Mesothelial cell of epicardium (in vitro differentiated cells): Measurements from ENCODE around the gene RAI14. TPM values are rescaled to one million over a fixed set of nuclear protein-coding genes. Genes with fewer than 3 reads are reported as not detected.

ENCODE experiments used
- DNase-seq, 2 experiments: peaks; one replicate each; pipeline ENCODE4 v3.0.0; 2021; ENCODE audit warnings: low spot score in 2 of 2; ENCODE audit not compliant: unreplicated experiment in 2 of 2
- H3K27ac Mint-ChIP-seq: 2 replicates; pipeline ENCODE4 v1.8.0; 2021; ENCODE audit warnings: mixed read lengths
- H3K27me3 Mint-ChIP-seq: 2 replicates; pipeline ENCODE4 v1.8.0; 2021; ENCODE audit warnings: low read depth, mixed read lengths
- H3K36me3 Mint-ChIP-seq: 2 replicates; pipeline ENCODE4 v1.8.0; 2021; ENCODE audit warnings: mixed read lengths
- H3K4me1 Mint-ChIP-seq: 2 replicates; pipeline ENCODE4 v1.8.0; 2021; ENCODE audit warnings: mixed read lengths
- H3K4me3 Mint-ChIP-seq: 2 replicates; pipeline ENCODE4 v1.8.0; 2021; ENCODE audit warnings: mild to moderate bottlenecking, moderate library complexity, mixed read lengths
- H3K9me3 Mint-ChIP-seq: 2 replicates; pipeline ENCODE4 v1.8.0; 2021; ENCODE audit warnings: mixed read lengths
- total RNA-seq: library from RNA; stranded (reverse); gene quantifications from 3 replicates; pipeline ENCODE4 v1.2.1, GENCODE V29; 2021
- TF ChIP-seq, protein P1 (sequence below): fragments of 200-600 bp; sonication (generic); IDR thresholded peaks from one replicate; pipeline ENCODE4 v1.5.0; 2021; ENCODE audit warnings: antibody characterized with exemption; ENCODE audit not compliant: unreplicated experiment

RAI14 gene
- total RNA-seq, 1 donor from 2014 or later: 134 TPM

DNA sequence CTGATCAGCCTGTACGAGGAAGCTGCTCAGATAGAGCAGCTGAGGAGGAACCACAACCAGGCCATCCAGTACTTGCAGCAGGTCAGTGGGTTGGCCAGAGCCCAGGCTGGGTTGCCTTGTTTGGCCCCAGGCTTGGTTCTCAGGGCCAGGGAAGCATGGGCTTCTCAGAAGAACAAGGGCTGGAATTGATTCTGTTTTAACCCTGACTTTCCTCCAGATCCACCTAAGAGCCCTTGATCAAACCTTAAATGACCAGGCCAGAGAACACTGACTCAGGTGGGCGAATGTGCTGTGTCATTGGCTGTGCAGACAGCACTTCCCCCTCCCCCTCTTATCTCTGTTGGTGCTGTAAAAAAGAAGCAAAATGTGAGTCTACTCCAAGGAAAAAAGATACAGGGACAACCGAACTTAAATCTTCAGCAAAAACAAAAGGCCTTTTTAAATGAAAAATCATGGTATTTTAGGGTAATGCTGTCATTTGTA lies 210.9 kb downstream of the RAI14 start:
- peaks cover 12% of the 10 kb centered on the region for H3K9me3 Mint-ChIP-seq
- no peaks in the 10 kb centered on the region for H3K27me3 Mint-ChIP-seq
- no peak for DNase-seq
- H3K36me3 Mint-ChIP-seq: peaks cover 7% of the 10 kb centered on the region
- TF ChIP-seq, protein P1, sequence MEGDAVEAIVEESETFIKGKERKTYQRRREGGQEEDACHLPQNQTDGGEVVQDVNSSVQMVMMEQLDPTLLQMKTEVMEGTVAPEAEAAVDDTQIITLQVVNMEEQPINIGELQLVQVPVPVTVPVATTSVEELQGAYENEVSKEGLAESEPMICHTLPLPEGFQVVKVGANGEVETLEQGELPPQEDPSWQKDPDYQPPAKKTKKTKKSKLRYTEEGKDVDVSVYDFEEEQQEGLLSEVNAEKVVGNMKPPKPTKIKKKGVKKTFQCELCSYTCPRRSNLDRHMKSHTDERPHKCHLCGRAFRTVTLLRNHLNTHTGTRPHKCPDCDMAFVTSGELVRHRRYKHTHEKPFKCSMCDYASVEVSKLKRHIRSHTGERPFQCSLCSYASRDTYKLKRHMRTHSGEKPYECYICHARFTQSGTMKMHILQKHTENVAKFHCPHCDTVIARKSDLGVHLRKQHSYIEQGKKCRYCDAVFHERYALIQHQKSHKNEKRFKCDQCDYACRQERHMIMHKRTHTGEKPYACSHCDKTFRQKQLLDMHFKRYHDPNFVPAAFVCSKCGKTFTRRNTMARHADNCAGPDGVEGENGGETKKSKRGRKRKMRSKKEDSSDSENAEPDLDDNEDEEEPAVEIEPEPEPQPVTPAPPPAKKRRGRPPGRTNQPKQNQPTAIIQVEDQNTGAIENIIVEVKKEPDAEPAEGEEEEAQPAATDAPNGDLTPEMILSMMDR: no peak
- H3K27ac Mint-ChIP-seq: peak overlapping the region; percentile 52
- H3K4me3 Mint-ChIP-seq: no peak overlapping the region
- H3K4me1 Mint-ChIP-seq: peaks cover 54% of the 10 kb centered on the region

DNA sequence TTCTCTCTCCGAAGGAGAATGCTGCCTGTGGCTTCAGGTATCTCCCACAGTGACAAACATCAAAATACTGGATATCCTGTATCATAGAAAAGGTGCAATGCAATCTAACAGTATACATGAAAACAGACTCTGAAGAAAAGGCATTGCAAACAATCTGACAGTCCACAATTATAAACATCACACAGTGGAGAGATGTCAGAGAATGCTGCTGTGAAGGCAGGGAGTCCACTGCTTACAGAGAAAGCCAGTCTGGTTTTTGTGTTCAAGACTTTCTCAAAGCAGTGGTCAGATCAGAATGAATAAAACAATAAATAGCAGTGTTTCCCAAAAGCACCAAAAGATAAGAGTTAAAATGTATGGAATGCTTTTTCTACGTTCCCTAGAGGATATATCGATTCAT lies 211.5 kb downstream of the RAI14 start:
- TF ChIP-seq, protein P1: no peak
- Mint-ChIP-seq H3K27me3 (no peaks in the 10 kb centered on the region), H3K4me1 (peaks cover 50% of the 10 kb centered on the region), H3K27ac (peak overlapping the region; percentile 52), H3K9me3 (peaks cover 12% of the 10 kb centered on the region), H3K36me3 (peaks cover 7% of the 10 kb centered on the region), H3K4me3 (no peak overlapping the region)
- no peak for DNase-seq

DNA sequence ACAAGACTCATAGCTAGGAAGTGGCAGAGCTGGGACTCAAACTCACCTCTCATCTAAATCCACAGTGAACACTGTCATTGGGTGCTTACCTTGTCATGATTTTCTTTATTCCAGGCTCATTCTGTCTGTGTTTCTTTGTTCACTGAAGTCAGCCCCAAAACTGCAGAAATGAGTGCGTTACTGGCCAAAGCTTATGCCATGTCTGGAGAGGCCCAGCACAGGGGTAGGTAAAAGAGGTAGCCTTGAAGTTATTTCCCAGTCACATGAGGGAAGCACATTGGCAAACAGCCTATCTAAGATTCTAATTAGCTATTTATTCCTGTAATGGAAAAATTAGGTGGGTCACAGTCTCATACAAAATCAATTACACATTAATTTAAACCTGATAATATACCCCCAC lies 212.7 kb downstream of the RAI14 start:
- Mint-ChIP-seq H3K4me1 (peaks cover 58% of the 10 kb centered on the region), H3K27ac (peak overlapping the region; percentile 81)

DNA sequence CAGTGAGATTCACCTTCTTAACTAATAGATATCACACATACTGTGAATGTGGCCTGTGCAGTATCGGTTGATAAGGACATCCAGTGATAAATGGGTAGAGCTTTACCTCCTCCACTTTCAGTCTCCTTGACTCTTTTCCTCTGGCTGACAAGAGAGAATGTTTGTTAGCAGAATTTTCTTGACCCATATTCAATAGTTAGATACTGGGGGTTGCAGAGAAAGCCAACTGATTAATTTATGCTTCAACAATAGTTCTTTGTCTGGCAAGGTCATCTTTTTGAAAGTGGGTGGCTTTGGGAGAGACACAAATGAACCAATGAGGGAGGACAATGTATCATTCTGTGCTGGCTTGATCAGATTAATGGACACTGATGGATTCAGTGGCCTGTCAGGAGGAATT lies 213.1 kb downstream of the RAI14 start:
- no peaks in the 10 kb centered on the region for H3K27me3 Mint-ChIP-seq
- peak overlapping the region; percentile 81 for H3K27ac Mint-ChIP-seq
- peaks cover 7% of the 10 kb centered on the region for H3K36me3 Mint-ChIP-seq
- no peak for DNase-seq
- TF ChIP-seq, protein P1: no peak
- H3K9me3 Mint-ChIP-seq: peaks cover 12% of the 10 kb centered on the region
- no peak overlapping the region for H3K4me3 Mint-ChIP-seq
- H3K4me1 Mint-ChIP-seq: peaks cover 59% of the 10 kb centered on the region

More for the DNA sequence above, 212.7 kb downstream of the RAI14 start:
- no peaks in the 10 kb centered on the region for H3K27me3 Mint-ChIP-seq
- no peak for DNase-seq
- H3K9me3 Mint-ChIP-seq: peaks cover 12% of the 10 kb centered on the region
- H3K4me3 Mint-ChIP-seq: no peak overlapping the region
- TF ChIP-seq, protein P1: no peak
- H3K36me3 Mint-ChIP-seq: peaks cover 7% of the 10 kb centered on the region

DNA sequence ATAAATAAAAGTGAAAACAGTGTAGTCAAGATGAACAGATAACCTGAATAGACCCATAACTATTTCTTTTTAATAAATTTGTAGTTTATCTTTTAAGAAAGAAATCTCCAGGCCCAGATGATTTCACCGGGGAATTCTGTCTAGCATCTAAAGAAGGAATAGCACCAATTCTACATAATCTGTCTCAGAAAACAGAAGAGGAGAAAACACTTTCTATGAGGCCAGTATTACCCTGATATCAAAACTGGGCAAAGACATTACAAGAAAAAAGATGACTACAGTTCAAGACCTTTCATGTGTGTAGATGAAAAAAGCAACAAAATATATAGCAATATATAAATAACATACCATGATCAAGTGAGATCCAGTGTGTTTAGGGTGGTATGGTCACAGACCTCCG lies 214.3 kb downstream of the RAI14 start:
- TF ChIP-seq, protein P1: no peak
- no peaks in the 10 kb centered on the region for H3K27me3 Mint-ChIP-seq
- no peak for DNase-seq

DNA sequence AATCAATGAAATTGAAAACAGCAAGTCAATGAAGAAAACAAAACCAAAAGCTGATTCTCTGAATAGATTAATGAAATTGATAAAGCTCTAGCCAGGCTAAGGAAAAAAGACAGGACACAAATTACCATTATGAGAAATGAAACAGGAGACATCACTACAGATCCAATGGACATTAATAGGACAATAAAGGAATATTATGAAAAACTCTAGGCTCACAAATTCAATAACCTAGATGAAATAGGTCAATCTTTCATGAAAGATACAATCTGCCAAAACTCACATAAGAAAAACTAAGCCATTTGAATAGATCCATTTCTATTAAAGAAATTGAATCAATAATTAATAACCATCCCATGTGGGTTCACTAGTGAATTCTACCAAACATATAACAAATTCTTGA lies 220.1 kb downstream of the RAI14 start:
- H3K9me3 Mint-ChIP-seq: peaks cover 33% of the 10 kb centered on the region

More for the DNA sequence above, 214.3 kb downstream of the RAI14 start:
- Mint-ChIP-seq H3K4me3 (no peak overlapping the region), H3K9me3 (peaks cover 17% of the 10 kb centered on the region), H3K27ac (no peak overlapping the region), H3K4me1 (peaks cover 51% of the 10 kb centered on the region), H3K36me3 (peaks cover 13% of the 10 kb centered on the region)

More for the DNA sequence above, 220.1 kb downstream of the RAI14 start:
- TF ChIP-seq, protein P1: no peak
- Mint-ChIP-seq H3K36me3 (peaks cover 23% of the 10 kb centered on the region), H3K27ac (no peak overlapping the region), H3K4me3 (no peak overlapping the region), H3K27me3 (no peaks in the 10 kb centered on the region), H3K4me1 (peaks cover 11% of the 10 kb centered on the region)
- no peak for DNase-seq
